ENCODE data around the gene GNG2. TPM values are rescaled to one million over a fixed set of nuclear protein-coding genes. Genes with fewer than 3 reads are reported as not detected.

The GNG2 gene
- total and polyA plus RNA-seq, 2 of the 8 experiments (the other 6 are each of a cell fraction or from before 2014, with no cell fraction given) = 8.2 to 17.9 TPM

DNA sequence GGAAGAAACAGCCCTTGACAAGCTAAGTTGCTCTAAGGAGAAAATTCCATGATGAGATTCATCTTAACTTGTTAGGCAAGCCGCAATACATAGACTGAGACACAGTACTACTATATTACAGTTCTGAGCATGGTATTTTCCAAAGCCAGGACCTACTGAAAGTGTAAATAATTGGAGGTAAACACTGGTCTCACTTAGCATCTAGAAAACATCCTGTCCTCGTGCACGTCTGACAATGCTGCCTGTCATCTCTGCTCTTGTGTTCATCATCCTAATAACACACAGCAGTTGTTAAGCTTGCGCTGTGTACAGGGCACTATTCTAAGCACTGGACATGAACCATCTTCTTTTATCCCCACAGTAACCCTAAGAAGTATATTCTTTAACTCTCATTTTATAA, 64.2 kb downstream of the GNG2 start:
- no peak overlapping the region for H3K56ac ChIP-seq (replicated peaks; ENCODE audit: insufficient read length, low read depth, low read length)
- no peak overlapping the region for H2AFZ ChIP-seq (ENCODE audit: low read length)
- no peaks in the 10 kb centered on the region for H3K79me1 ChIP-seq (ENCODE audit: low read depth, low read length)
- no peak overlapping the region for H3K23ac ChIP-seq (ENCODE audit: insufficient read length)
- no peak overlapping the region for H2BK120ac ChIP-seq (replicated peaks; ENCODE audit: low read depth, low read length)
- H3K4me1 ChIP-seq (replicated peaks in 1 of 4; ENCODE audit: control insufficient read depth in 3 of 4, insufficient read depth in 4 of 4, low read length in 3 of 4) = no peaks in the 10 kb centered on the region
- no peaks in the 10 kb centered on the region for H3K79me2 ChIP-seq (ENCODE audit: control insufficient read depth in 1 of 2, insufficient read depth in 2 of 2, low read length in 2 of 2)
- H2BK5ac ChIP-seq (ENCODE audit: low read depth, low read length) = no peak overlapping the region
- no peak overlapping the region for H3K4me2 ChIP-seq (ENCODE audit: insufficient read depth in 1 of 2, low read depth in 2 of 2, low read length in 2 of 2)
- no peak overlapping the region for H2AK5ac ChIP-seq (ENCODE audit: low read depth, low read length)
- WGBS, 2 experiments (ENCODE audit: extremely low coverage in 1 of 2, insufficient coverage in 1 of 2, insufficient read length in 1 of 2, insufficient replicate concordance in 2 of 2, low coverage in 1 of 2, low lambda C conversion rate in 2 of 2, missing lambda C conversion rate in 1 of 2) = 93% methylated on average over 4 of the region's 4 CpGs; no CpG with 5 or more reads in 1 of the 2 experiments
- H3K36me3 ChIP-seq (ENCODE audit: control insufficient read depth in 2 of 4, insufficient read depth in 4 of 4, low read length in 3 of 4) = no peaks in the 10 kb centered on the region
- DNase-seq (ENCODE audit: low read depth in 1 of 2, low spot score in 2 of 2) (no peak), FAIRE-seq (no peak)
- H2BK12ac ChIP-seq (ENCODE audit: low read depth, low read length) = no peak overlapping the region
- ChIA-PET CTCF (ENCODE audit: partially characterized antibody) (interaction anchor here (1.7 kb wide), 1 partner anchor 54 kb away, joined by 6 read pairs; no protein-coding TSS in a partner anchor), POLR2A (ENCODE audit: partially characterized antibody) (no interaction called here)
- H3K18ac ChIP-seq (ENCODE audit: extremely low read depth, low read length) = no peak overlapping the region
- H3K27ac ChIP-seq (ENCODE audit: low read depth, low read length) = no peak overlapping the region
- no peak overlapping the region for H3K4me3 ChIP-seq (ENCODE audit: extremely low read depth in 1 of 4, insufficient read depth in 2 of 4, low read depth in 3 of 4, low read length in 4 of 4)
- no peak overlapping the region for H3K9ac ChIP-seq (replicated peaks in 1 of 4; ENCODE audit: extremely low read depth in 1 of 4, low read depth in 3 of 4, low read length in 3 of 4)
- H3K14ac ChIP-seq (ENCODE audit: insufficient read length) = no peak overlapping the region
- H2BK15ac ChIP-seq (ENCODE audit: low read length) = no peak overlapping the region
- H3K9me3 ChIP-seq (ENCODE audit: insufficient read depth in 2 of 2, low read depth in 1 of 2, low read length in 1 of 2) = no peaks in the 10 kb centered on the region
- H4K5ac ChIP-seq (ENCODE audit: insufficient read length, low read depth, low read length) = no peak overlapping the region
- H4K8ac ChIP-seq (ENCODE audit: extremely low read depth, insufficient read depth, low read length) = no peak overlapping the region
- H4K91ac ChIP-seq (replicated peaks; ENCODE audit: insufficient read length, low read length) = no peak overlapping the region
- H3K27me3 ChIP-seq (replicated peaks in 1 of 4; ENCODE audit: control insufficient read depth in 3 of 4, extremely low read depth in 1 of 4, insufficient read depth in 3 of 4, low read length in 3 of 4) = no peaks in the 10 kb centered on the region
- no peaks in the 10 kb centered on the region for H4K20me1 ChIP-seq (replicated peaks in 1 of 2; ENCODE audit: control insufficient read depth in 1 of 2, insufficient read depth in 2 of 2, low read length in 2 of 2)
- no peak overlapping the region for H2BK20ac ChIP-seq (ENCODE audit: low read length)
- no peak overlapping the region for H3K4ac ChIP-seq (replicated peaks; ENCODE audit: insufficient read length, low read depth, low read length)
- H3K23me2 ChIP-seq (ENCODE audit: low read depth, low read length) = no peaks in the 10 kb centered on the region
- TF ChIP-seq NRF1 (IDR thresholded peaks at IDR 0.05; ENCODE audit: low read depth, low read length) = no peak
- TF ChIP-seq SP2 (IDR thresholded peaks at IDR 0.05; ENCODE audit: low read length) = no peak
- TF ChIP-seq POU5F1 (IDR thresholded peaks at IDR 0.05; ENCODE audit: low read depth, low read length) = no peak
- no peak for TF ChIP-seq KDM4A (IDR thresholded peaks at IDR 0.05; ENCODE audit: low read depth, low read length, severe bottlenecking)
- no peak for TF ChIP-seq TEAD4 (IDR thresholded peaks at IDR 0.05; ENCODE audit: low read depth, low read length)
- no peak for TF ChIP-seq SAP30 (IDR thresholded peaks at IDR 0.05; ENCODE audit: insufficient read depth, insufficient replicate concordance, low read length)
- no peak for TF ChIP-seq RBBP5 (IDR thresholded peaks at IDR 0.05; ENCODE audit: borderline replicate concordance, low read depth, low read length)
- TF ChIP-seq CHD2 (IDR thresholded peaks at IDR 0.05; ENCODE audit: low read length) = no peak
- no peak for TF ChIP-seq CREB1 (IDR thresholded peaks at IDR 0.05)
- no peak for TF ChIP-seq SP4 (IDR thresholded peaks at IDR 0.05; ENCODE audit: low read length)
- TF ChIP-seq SIX5 (IDR thresholded peaks at IDR 0.05; ENCODE audit: low read depth, low read length) = no peak
- no peak for TF ChIP-seq TCF12 (IDR thresholded peaks at IDR 0.05; ENCODE audit: low read depth, low read length)
- no peak for TF ChIP-seq TAF1 (IDR thresholded peaks at IDR 0.05; ENCODE audit: low read depth, low read length)
- TF ChIP-seq ASH2L (IDR thresholded peaks at IDR 0.05; ENCODE audit: low read length) = no peak
- TF ChIP-seq GABPA (IDR thresholded peaks at IDR 0.05; ENCODE audit: borderline replicate concordance, insufficient read depth, low read length) = no peak
- TF ChIP-seq EGR1 (IDR thresholded peaks at IDR 0.05; ENCODE audit: borderline replicate concordance, low read depth, low read length) = no peak
- no peak for TF ChIP-seq CBX5 (IDR thresholded peaks at IDR 0.05; ENCODE audit: low read depth, low read length)
